Trophoblast cell (in vitro differentiated cells and primary cell): ENCODE measurements around the gene PLEKHA1.

ENCODE experiments used
- DNase-seq, 2 donors: peaks; one replicate each; pipeline ENCODE4 v3.0.0-alpha.2; 2016
- H2AFZ ChIP-seq: 2 replicates; pipeline ENCODE4 v1.6.1; 2013; ENCODE audit warnings: low read length, moderate library complexity, mild to moderate bottlenecking; ENCODE audit not compliant: insufficient read depth, poor library complexity
- H2AK5ac ChIP-seq: 2 replicates; pipeline ENCODE4 v1.6.1; 2013; ENCODE audit warnings: mild to moderate bottlenecking, low read length
- H2BK120ac ChIP-seq: 2 replicates; pipeline ENCODE4 v1.6.1; 2013; ENCODE audit warnings: low read length, mild to moderate bottlenecking, moderate library complexity; ENCODE audit not compliant: insufficient read depth, poor library complexity
- H2BK12ac ChIP-seq: 2 replicates; pipeline ENCODE4 v1.6.1; 2013; ENCODE audit warnings: mild to moderate bottlenecking, low read length, moderate library complexity
- H2BK5ac ChIP-seq: 2 replicates; pipeline ENCODE4 v1.6.1; 2013; ENCODE audit warnings: low read length, low read depth, moderate library complexity, mild to moderate bottlenecking; ENCODE audit not compliant: poor library complexity
- H3K14ac ChIP-seq: 2 replicates; pipeline ENCODE4 v1.6.1; 2013; ENCODE audit warnings: mild to moderate bottlenecking, low read length
- H3K18ac ChIP-seq: 2 replicates; pipeline ENCODE4 v1.6.1; 2013; ENCODE audit warnings: mild to moderate bottlenecking, low read length
- H3K23ac ChIP-seq: 2 replicates; pipeline ENCODE4 v1.6.1; 2013; ENCODE audit warnings: low read length
- H3K27ac ChIP-seq: 2 replicates; pipeline ENCODE4 v1.5.1; 2013; ENCODE audit warnings: low read depth, mild to moderate bottlenecking, inconsistent platforms, low read length, moderate library complexity
- H3K27me3 ChIP-seq: 2 replicates; pipeline ENCODE4 v1.6.1; 2013; ENCODE audit warnings: inconsistent platforms, mild to moderate bottlenecking, low read length, moderate library complexity; ENCODE audit not compliant: insufficient read depth
- H3K36me3 ChIP-seq, 2 experiments: 1 replicate in 1 of 2; 2 replicates in 1 of 2; pipeline ENCODE4 v1.6.1; 2013; ENCODE audit warnings: low read length in 2 of 2, mild to moderate bottlenecking in 2 of 2, moderate library complexity in 1 of 2; ENCODE audit not compliant: insufficient read depth in 2 of 2, control insufficient read depth in 1 of 2
- H3K4ac ChIP-seq: 2 replicates; pipeline ENCODE4 v1.6.1; 2013; ENCODE audit warnings: low read depth, mild to moderate bottlenecking, low read length, moderate library complexity
- H3K4me1 ChIP-seq, 2 experiments: 1 replicate in 1 of 2; 2 replicates in 1 of 2; pipeline ENCODE4 v1.6.1; 2013; ENCODE audit warnings: low read length in 2 of 2, mild to moderate bottlenecking in 2 of 2, moderate library complexity in 1 of 2; ENCODE audit not compliant: insufficient read depth in 2 of 2, control insufficient read depth in 1 of 2
- H3K4me2 ChIP-seq: 2 replicates; pipeline ENCODE4 v1.6.1; 2013; ENCODE audit warnings: inconsistent platforms, mild to moderate bottlenecking, low read length, moderate library complexity
- H3K4me3 ChIP-seq: 2 replicates; pipeline ENCODE4 v1.5.1; 2013; ENCODE audit warnings: mild to moderate bottlenecking, low read depth, low read length, inconsistent platforms
- H3K79me1 ChIP-seq: one replicate; pipeline ENCODE4 v1.6.1; 2013; ENCODE audit warnings: low read length
- H3K79me2 ChIP-seq: 2 replicates; pipeline ENCODE4 v1.6.1; 2013; ENCODE audit warnings: low read length, mild to moderate bottlenecking; ENCODE audit not compliant: control insufficient read depth, insufficient read depth, poor library complexity
- H3K9ac ChIP-seq: 2 replicates; pipeline ENCODE4 v1.6.1; 2013; ENCODE audit warnings: mild to moderate bottlenecking, low read length
- H3K9me3 ChIP-seq: 2 replicates; pipeline ENCODE4 v1.6.1; 2013; ENCODE audit warnings: low read depth, mild to moderate bottlenecking, control low read depth, inconsistent platforms, low read length; ENCODE audit not compliant: insufficient read depth
- H4K12ac ChIP-seq: 2 replicates; pipeline ENCODE4 v1.6.1; 2013; ENCODE audit warnings: low read depth, mild to moderate bottlenecking, low read length, moderate library complexity
- H4K8ac ChIP-seq: 2 replicates; pipeline ENCODE4 v1.6.1; 2013; ENCODE audit warnings: low read depth, mild to moderate bottlenecking, low read length, moderate library complexity
- H4K91ac ChIP-seq: one replicate; pipeline ENCODE4 v1.6.1; 2013; ENCODE audit warnings: low read depth, mild to moderate bottlenecking, low read length, moderate library complexity
- WGBS: extraction: QIAGEN DNeasy Blood & Tissue Kit; methylation state at CpG from one replicate; pipeline ENCODE4 v1.1.7; 2013; ENCODE audit warnings: missing lambda C conversion rate; ENCODE audit not compliant: insufficient read length, insufficient coverage; ENCODE audit errors: extremely low coverage; 5-methylcytosine and 5-hydroxymethylcytosine counted together

PLEKHA1 gene

GRCh38 chr10:122387572-122387971, 13.1 kb downstream of the PLEKHA1 start:
- Histone ChIP-seq H3K4me3 (no peak overlapping the region), H2BK12ac (no peak overlapping the region), H2BK120ac (no peak overlapping the region), H3K4me2 (no peak overlapping the region), H3K9ac (no peak overlapping the region), H2AK5ac (no peak overlapping the region), H3K79me2 (no peaks in the 10 kb centered on the region), H3K27me3 (no peaks in the 10 kb centered on the region), H3K18ac (no peak overlapping the region), H3K27ac (no peak overlapping the region), H2AFZ (no peak overlapping the region), H3K4me1 (no peaks in the 10 kb centered on the region), H3K79me1 (no peaks in the 10 kb centered on the region), H4K12ac (no peak overlapping the region), H4K8ac (no peak overlapping the region), H2BK5ac (no peak overlapping the region), H3K14ac (no peak overlapping the region), H3K23ac (no peak overlapping the region), H3K4ac (no peak overlapping the region), H3K36me3 (no peaks in the 10 kb centered on the region), H4K91ac (no peak overlapping the region), H3K9me3 (no peaks in the 10 kb centered on the region)
- no peak for DNase-seq
- no CpG with 5 or more reads among the region's 2 CpGs for WGBS

- Histone ChIP-seq H3K14ac (no peak overlapping the region), H3K79me1 (no peaks in the 10 kb centered on the region), H3K27ac (no peak overlapping the region), H4K8ac (no peak overlapping the region), H4K91ac (no peak overlapping the region), H3K4me3 (no peak overlapping the region), H2BK12ac (no peak overlapping the region), H3K4me1 (no peaks in the 10 kb centered on the region), H2AFZ (no peak overlapping the region), H4K12ac (no peak overlapping the region), H3K79me2 (no peaks in the 10 kb centered on the region), H3K4ac (no peak overlapping the region), H3K27me3 (no peaks in the 10 kb centered on the region), H2BK5ac (no peak overlapping the region), H3K4me2 (no peak overlapping the region), H3K23ac (no peak overlapping the region), H3K18ac (no peak overlapping the region), H3K9me3 (no peaks in the 10 kb centered on the region), H2AK5ac (no peak overlapping the region), H3K36me3 (no peaks in the 10 kb centered on the region), H3K9ac (no peak overlapping the region), H2BK120ac (no peak overlapping the region)
- no peak for DNase-seq
- WGBS, result no CpG with 5 or more reads among the region's 1 CpG
Measured at GRCh38 chr10:122388287-122388997, 13.9 kb downstream of the PLEKHA1 start.

- no peak overlapping the region for H4K91ac ChIP-seq
- no peak overlapping the region for H3K9ac ChIP-seq
- H3K4me2 ChIP-seq, result no peak overlapping the region
- no peak overlapping the region for H3K27ac ChIP-seq
- no peak overlapping the region for H4K8ac ChIP-seq
- no peak overlapping the region for H2BK5ac ChIP-seq
- H3K4me1 ChIP-seq, result no peaks in the 10 kb centered on the region
- no peak overlapping the region for H3K4me3 ChIP-seq
- H2AK5ac ChIP-seq, result no peak overlapping the region
- DNase-seq, result no peak
- no peaks in the 10 kb centered on the region for H3K79me1 ChIP-seq
- no peaks in the 10 kb centered on the region for H3K27me3 ChIP-seq
- no peak overlapping the region for H3K18ac ChIP-seq
- H2BK120ac ChIP-seq, result no peak overlapping the region
- no peak overlapping the region for H2BK12ac ChIP-seq
- peaks cover 0 to 3% of the 10 kb centered on the region in 2 experiments for H3K36me3 ChIP-seq
- no peak overlapping the region for H3K4ac ChIP-seq
- H2AFZ ChIP-seq, result no peak overlapping the region
- no peak overlapping the region for H3K23ac ChIP-seq
- no peak overlapping the region for H3K14ac ChIP-seq
- no peaks in the 10 kb centered on the region for H3K79me2 ChIP-seq
- no CpG with 5 or more reads among the region's 3 CpGs for WGBS
- H3K9me3 ChIP-seq, result no peaks in the 10 kb centered on the region
- no peak overlapping the region for H4K12ac ChIP-seq
Measured at GRCh38 chr10:122390271-122390670, 15.8 kb downstream of the PLEKHA1 start.

- H2BK5ac ChIP-seq, result no peak overlapping the region
- peaks cover 0 to 3% of the 10 kb centered on the region in 2 experiments for H3K36me3 ChIP-seq
- H3K4me1 ChIP-seq, result no peaks in the 10 kb centered on the region
- no peak overlapping the region for H3K23ac ChIP-seq
- H3K4ac ChIP-seq, result no peak overlapping the region
- H2BK120ac ChIP-seq, result no peak overlapping the region
- H3K4me2 ChIP-seq, result no peak overlapping the region
- DNase-seq, result no peak
- H3K27me3 ChIP-seq, result no peaks in the 10 kb centered on the region
- H3K14ac ChIP-seq, result no peak overlapping the region
- H3K9ac ChIP-seq, result no peak overlapping the region
- H3K18ac ChIP-seq, result no peak overlapping the region
- no peak overlapping the region for H2AK5ac ChIP-seq
- H3K27ac ChIP-seq, result no peak overlapping the region
- H4K91ac ChIP-seq, result no peak overlapping the region
- no peak overlapping the region for H2BK12ac ChIP-seq
- H3K4me3 ChIP-seq, result no peak overlapping the region
- H4K8ac ChIP-seq, result no peak overlapping the region
- H3K9me3 ChIP-seq, result no peaks in the 10 kb centered on the region
- no CpG with 5 or more reads among the region's 3 CpGs for WGBS
- H2AFZ ChIP-seq, result no peak overlapping the region
- H3K79me1 ChIP-seq, result no peaks in the 10 kb centered on the region
- no peaks in the 10 kb centered on the region for H3K79me2 ChIP-seq
- H4K12ac ChIP-seq, result no peak overlapping the region
Measured at GRCh38 chr10:122390679-122391078, 16.2 kb downstream of the PLEKHA1 start.
